GF-D8 (cell line): Measurements from ENCODE around the gene OGFR.
A peak's percentile ranks its signal among the peaks of the same experiment; 100 is the strongest.

Source experiments
- DNase-seq: peaks from one replicate; lab custom pipeline; 2025; lab: John Stamatoyannopoulos, UW

The OGFR gene

GRCh38 chr20:62799873-62800272 lies 4.8 kb upstream of the OGFR start:
- no peak for DNase-seq

GRCh38 chr20:62800314-62801259 lies 4.0 kb upstream of the OGFR start:
- DNase-seq = no peak

GRCh38 chr20:62801284-62802010 lies 3.2 kb upstream of the OGFR start:
- DNase-seq = no peak

- DNase-seq = no peak
These were observed 2.5 kb upstream of the OGFR start for GRCh38 chr20:62802026-62802712.

- DNase-seq = no peak
These were observed 511 bp upstream of the OGFR start for GRCh38 chr20:62804021-62804626.

- no peak for DNase-seq
These were observed 598 bp downstream of the OGFR start for GRCh38 chr20:62805155-62805710.

- DNase-seq = peak; percentile 23
These were observed 1.2 kb downstream of the OGFR start for GRCh38 chr20:62805711-62806382.

GRCh38 chr20:62806383-62807050 lies 1.9 kb downstream of the OGFR start:
- DNase-seq = no peak

- DNase-seq = no peak
These were observed 3.0 kb downstream of the OGFR start for GRCh38 chr20:62807444-62808210.

- DNase-seq = no peak
These were observed 3.7 kb downstream of the OGFR start for GRCh38 chr20:62808211-62808865.

GRCh38 chr20:62809530-62810428 lies 5.1 kb downstream of the OGFR start:
- no peak for DNase-seq

GRCh38 chr20:62811320-62811719 lies 6.7 kb downstream of the OGFR start:
- DNase-seq = no peak

GRCh38 chr20:62811720-62812119 lies 7.1 kb downstream of the OGFR start:
- no peak for DNase-seq

- no peak for DNase-seq
These were observed 7.7 kb downstream of the OGFR start for GRCh38 chr20:62812181-62812906.

- no peak for DNase-seq
These were observed 8.2 kb downstream of the OGFR start for GRCh38 chr20:62812907-62813200.

- DNase-seq = no peak
These were observed 9.0 kb downstream of the OGFR start for GRCh38 chr20:62813588-62813987.

- DNase-seq = no peak
These were observed 9.5 kb downstream of the OGFR start for GRCh38 chr20:62814060-62814708.
